Stimulated activated CD8-positive, alpha-beta memory T cell treated with anti-CD3 and anti-CD28 coated beads, Interleukin-12 subunit alpha, Interleukin-12 subunit beta, amount 100 ng/mL, for 24 hours (primary cell): ENCODE measurements around the gene DFFB.

Experiments used
- DNase-seq: peaks from one replicate; pipeline ENCODE4 v3.0.0-alpha.2; 2020; ENCODE audit errors: extremely low read depth

The DFFB gene

DNA sequence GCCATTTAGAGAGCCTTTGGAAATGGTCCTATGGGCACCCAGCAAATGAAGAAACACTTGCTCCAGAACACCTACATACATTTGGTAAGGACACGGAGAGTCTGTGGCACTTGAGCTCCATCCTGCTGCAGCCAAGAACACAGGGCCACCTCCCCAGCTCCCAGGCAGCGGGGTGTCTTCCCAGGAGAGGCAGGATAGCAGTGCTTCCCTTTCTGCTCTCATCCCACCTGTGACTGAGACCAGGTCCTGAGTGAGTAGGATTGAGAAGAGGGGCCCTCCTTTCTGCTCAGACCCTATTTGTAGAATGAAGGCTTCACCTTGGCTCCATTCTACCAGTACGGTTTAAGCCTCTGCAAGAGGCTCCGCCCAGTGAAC lies 38.7 kb downstream of the DFFB start:
- DNase-seq, result no peak

DNA sequence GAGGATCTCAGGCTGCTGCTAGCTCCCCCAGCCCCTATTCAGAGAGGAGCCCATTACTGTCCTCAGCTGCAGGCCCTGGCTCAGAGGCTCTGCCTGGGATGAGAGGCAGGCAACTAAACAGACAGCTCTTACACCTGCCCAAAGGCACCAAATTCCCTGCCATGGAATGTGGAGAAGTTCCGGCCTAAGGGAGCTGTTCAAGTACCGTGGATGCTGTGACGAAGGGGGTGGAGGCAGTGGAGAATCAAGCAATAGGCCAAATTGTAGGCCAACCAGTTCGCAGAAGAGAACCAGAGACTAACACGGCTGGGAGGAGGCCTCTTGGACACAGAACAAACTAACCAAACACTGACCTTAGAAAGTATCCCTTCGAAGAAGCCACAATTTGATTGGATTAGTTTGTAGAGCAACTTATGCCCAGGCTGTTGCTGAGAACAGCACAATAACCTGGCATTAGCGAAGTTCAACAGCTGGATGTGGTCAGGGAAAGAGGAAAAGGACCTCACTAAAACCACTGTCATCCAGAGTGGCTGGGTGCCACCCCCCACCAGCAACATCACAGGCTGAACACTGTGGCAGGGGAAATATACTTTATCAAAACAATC lies 39.2 kb downstream of the DFFB start:
- no peak for DNase-seq

DNA sequence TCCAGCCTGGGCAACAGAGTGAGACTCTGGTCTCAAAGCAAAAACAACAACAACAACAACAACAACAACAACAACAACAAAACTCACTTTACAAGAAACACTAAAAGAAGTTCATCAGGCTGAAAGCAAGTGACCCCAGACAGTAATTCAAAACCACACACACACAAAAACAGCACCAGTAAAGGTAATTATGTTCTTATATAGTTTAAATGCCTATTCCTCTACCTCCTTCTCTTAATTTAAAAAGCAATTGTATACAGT lies 41.1 kb downstream of the DFFB start:
- DNase-seq, result no peak

DNA sequence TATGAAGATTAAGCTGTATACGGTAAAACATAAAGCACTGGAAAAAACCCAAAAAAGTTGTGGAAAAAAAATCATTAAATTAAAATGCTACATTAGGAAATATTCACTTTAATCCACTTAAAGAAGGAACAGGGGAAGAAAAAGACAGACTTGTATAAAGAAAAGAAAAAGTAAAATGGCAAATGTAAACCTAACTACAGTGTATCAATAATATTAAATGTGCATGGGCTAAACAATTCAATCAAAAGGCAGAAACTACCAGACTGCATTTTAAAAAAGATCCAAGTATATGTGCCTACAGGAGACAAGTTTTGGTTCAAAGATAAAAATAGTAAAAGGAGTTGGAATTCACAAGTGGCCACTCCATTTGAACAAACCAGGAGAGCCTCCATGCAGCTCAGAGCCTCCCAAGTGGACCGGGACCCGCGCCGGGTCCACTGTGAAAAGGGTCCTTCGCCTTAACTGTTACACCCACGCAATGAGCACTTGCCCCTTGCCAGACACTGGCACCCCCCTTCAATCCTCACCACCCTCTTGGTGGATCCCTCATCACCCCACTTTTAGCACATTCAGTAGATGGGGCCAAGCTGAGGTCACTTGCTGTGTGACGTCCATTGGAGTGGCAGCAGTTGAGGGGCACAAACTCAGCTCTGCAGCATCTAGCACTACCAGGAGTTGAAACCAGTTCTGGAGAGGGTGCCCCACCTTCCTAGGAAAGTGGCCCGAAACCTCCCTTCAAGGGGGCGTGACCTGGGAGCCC lies 41.9 kb downstream of the DFFB start:
- DNase-seq, result no peak

DNA sequence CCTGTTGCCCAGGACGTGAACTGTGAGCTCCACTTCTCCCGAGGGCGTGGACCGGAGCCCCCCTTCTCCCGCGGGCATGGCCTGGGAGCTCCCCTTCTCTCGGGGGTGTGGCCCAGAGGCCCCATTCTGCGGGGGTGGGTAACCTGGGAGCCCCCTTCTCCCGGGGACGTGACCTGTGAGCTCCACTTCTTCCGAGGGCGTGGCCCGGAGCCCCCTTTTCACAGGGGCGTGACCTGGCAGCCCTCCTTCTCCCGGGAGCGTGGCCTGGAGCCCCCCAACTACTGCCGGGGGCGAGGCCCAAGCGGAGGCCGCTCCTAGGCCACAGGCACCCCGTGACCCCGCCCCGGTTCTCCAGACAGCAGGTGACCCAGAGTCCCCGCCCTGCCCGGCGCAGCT lies 42.5 kb downstream of the DFFB start:
- no peak for DNase-seq

DNA sequence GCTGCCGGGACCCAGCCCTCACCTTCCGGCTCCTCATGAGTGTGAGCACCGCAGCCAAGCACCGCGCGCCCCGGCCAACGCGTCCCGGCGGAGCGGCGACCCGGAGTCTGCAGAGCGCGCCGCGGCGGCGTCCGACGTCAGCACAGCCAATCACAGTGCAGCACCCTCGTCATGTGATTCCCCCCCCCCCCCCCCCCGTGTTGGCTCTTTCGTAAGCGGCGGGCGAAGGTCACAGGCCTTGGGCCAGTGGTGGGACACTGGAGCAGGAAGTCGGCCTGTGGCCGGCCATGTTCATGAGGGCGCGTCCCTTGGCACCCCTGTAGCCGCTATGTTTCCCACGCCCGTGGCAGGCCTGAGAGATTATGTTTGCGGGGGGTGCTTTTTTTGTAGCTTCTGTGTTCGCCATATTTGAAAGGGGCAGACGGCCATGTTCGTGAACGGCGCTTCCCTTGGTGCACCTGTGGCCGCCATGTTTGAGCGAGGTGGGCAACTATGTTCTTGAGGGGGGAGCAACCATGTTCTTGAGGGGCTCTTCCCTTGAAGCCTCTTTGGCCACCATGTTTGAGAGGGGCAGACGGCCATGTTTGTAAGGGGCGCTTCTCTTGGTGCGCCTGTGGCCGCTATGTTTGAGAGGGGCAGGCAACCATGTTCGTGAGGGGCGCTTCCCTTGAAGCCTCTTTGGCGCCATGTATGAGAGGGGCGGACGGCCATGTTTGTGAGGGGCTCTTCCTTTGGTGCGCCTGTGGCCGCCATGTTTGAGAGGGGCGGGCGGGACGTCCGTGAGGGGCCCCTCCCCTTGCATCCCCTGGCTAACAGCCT lies 43.1 kb downstream of the DFFB start, which contains the start of gene C1orf174:
TSS of gene C1orf174 (minus strand) at position 123 of the 819 bp plus-strand sequence. CDS start at position 37, 86 bp downstream.
- DNase-seq, result peak; percentile 80

DNA sequence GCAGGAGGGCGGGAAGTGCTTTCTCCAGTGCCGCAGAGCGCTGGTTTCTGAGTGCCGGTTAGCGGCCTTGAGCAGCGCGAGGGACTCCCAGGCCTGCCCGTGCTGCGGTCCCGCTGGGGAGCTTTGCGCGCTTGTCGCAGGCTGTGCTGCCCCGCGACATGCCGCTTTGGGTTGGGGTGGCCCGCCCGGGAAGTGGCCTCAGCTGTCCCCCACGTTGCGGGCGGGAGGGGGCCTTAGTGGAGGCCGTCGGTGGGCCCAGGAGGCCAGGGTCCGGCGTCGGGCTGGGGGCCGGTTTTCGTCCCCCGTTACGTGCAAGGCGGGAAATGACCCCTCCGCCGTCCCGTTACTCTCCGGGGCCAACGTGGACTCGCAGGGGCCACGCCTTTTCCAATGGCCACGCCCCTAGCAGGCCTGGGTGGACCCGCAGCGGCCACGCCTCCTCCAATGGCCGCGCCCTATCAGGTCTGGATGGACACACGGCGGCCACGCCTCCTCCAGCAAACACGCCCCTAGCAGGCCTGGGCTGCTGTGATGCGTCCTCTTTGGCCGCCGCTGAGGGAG lies 43.8 kb downstream of the DFFB start:
- peak; percentile 75 for DNase-seq

DNA sequence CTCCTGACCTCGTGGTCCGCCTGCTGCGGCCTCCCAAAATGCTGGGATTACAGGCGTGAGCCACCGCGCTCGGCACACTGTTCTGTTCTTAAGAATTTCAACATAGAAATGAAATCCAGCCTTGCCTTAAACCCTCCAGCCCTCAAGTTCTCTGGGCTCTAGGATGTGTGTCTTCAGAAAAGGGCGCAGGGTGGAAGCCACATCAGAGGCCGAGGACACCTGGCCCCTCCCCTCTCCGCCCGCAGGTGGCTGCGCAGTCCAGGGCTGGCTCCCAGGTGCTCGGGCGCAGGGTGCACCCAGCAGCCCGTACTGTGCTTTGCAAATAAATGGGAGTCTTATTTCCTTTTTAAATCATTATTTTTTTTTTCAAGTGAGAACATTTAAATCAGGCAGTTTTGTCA lies 44.8 kb downstream of the DFFB start:
- no peak for DNase-seq

DNA sequence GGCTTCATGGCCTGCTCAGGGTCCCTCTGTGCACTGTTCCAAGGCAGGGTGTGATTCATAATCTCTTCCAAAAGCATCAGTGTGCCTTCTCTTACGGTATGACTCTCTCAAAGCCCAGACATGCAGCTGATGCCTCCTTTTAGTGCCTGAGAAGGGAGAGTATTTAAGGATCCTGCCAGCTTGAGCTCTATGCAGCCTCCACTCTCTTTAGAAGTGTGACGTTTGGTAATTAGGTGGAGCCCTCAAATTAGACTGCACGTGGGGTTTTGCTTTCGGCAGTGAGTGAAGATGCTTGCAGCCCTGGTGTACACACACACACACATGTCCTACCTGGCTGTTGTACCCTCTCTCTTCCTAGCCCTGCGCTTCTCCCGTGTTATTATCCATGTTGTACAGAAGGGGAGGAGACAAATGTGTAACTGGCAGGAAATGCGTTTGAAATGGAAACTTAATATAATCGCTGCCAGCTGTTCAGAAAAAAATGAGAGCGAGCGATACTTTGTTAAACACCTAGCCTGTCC lies 45.4 kb downstream of the DFFB start:
- DNase-seq, result no peak

DNA sequence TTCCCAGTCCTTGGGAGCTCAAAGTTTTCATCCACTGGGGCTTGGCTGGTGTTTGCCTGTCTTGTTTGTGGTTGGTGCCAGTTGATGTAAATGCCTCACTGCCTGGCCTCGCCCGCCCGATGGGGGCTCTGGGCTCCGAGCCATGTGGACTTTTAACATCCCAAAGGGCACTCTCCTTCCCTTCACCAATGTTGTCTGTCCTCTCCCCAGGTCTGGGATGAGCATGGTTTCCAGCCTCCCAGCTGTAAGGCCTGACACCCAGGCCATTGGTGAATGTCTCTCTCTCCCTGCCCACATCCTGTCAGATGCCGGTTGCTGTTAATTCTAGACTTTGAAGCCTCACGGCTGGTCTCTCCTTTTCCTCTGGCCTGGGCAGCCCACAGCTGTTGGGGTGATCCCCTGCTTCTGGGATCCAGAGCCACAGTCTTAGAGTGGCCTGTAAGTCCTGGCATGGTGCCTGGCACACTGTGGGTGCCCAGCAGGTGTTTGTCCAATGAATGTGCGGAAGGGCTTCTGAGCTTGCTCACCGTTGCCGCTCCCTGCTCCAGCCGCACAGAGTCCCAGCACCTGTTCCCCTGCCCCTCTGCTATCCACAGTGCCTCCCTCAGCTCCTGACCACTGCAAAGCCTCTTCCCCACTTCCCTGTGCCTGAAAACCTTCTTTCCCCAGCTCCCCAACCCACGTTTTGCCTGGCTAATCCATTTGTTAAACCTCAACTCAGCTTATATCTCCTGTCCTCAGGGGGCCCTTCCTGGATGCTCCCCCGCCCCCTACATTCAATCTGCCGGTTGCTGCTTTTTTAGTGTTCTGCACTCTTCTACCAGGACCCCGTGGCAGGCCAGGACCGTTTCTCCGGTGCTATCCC lies 46.1 kb downstream of the DFFB start:
- no peak for DNase-seq

DNA sequence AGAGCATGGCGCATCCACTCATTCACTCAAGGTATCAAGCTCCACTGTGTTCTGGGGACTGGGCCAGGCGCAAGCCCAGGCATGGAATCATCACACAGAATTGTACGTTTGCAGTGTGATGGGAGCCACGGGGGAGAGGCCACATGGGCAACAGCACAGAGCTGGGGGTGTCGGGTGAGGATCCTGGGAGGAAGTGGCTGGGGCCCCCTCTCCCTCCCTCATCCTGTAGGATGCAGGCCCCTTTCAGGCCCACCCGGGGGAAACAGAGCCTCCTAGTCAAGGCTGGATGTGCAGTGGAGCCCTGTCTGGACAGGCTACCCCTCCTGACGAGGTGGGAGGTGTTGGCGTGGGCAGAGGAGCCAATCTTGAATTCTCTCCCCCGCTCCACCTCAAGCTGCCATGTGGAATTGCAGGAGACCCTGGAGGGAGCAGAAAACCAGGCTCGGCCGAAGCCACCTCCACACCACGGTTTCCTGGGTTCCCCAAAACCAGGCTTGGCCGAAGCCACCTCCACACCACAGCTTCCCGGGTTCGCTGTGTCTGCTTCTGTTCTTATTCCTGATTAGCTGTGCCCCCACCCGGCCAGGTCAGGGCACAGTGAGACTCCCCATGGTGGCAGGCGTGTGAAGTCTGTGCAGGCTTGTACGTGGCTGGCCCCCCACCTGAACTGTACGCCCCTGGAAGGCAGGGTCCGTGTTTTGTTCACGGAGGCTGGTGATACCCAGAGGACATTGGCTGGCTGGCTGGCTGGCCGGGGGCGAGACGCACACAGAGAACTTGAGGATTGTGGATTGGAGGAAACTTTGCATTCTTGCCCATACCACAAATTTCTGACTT lies 46.9 kb downstream of the DFFB start:
- no peak for DNase-seq

DNA sequence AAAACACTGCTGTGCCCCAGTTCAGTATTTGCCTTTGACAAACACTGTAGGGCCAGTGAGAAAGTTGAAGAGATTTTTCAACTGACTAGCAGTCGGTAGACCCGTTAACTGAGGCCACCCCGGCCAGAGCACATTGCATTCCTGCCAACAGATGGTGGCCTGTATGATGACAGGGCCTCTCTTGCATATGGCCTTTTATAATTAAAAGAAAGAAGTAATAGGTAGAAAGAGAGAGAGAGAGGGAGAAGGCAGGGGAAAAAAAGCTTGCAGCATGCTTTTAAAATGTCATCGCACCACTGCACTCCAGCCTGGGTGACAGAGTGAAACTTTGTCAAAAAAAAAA lies 47.5 kb downstream of the DFFB start:
- no peak for DNase-seq

DNA sequence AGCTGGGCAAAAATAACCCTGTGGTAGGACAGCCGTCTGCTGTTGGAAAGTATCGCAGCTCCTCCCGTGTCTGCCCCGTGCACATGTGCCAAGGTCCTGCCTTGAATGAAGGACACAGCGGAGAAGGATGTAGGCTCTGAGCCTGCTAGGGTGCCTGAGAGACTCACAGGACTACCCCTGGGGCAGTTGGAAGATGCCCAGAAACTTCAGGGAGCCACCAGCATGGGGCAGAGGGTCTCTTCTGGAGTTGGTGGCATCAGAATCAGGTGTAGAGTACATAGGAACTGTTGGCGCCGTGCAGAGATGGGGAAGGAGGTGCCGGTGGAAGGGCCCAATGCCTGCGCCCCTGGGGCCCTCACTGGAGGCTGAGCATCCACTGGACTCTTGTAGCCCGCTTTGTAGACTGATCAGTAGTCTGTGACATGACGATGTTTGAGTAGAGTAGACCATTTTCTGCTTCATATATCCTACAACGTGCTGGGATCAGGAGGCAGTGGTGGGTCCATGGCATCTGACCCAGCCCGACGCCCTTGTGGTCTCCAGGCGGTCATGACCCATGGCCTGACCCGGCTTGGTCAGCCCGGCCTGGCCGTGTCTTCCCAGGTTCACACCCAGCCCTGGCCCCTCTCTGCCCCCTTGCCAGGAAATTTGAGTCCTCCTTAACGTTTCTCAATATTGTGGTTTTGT lies 48.1 kb downstream of the DFFB start:
- no peak for DNase-seq

DNA sequence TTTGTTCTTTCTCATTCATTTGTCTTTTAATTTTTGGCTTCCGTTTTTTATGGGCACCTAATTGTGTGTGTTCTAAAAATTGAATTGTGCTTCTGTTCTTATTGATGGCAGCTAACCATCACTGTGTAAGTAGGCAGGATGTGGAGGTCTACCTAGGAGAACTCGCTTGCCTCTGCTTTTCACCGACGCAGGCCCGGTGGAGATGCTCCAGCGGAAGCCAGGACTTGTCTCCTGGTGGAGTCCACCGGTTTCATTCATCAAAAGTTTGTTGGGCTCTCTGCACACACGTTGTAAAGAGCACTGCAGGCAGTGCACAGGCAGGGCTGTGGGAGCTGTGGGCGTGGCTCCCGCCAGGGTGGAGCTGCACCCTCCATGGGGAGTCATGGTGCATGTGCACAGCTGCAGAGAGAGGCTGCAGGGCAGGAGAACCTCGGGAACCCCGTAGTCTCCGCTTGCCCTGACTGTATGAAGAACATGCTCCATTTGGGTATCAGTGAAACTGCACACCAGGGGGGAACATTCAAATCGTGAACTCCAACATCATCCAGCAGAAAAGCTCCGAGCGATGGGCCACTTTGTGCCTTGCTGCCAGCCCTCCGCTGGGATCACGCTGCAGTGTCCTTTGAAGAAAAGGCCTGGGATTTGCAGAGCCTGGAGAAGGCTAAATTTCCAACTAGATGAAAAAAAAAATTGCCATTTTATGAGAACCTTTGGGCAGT lies 48.8 kb downstream of the DFFB start:
- no peak for DNase-seq

DNA sequence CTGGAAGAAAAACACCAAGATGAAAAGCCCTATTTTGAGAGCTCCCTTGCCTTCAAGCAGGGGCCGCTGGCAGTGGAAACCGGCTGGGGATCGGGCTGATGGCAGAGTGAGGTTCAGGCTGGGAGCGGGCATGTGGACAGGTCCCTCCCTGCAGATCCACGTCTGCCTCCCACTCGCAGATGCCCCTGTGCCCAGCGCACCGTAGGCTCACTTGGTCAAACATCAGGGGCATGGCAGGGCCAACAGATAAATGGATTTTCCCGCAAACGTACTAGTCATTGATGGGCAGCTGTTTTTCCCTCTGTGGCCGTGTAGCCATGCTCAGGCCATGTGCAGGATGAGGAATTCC lies 49.4 kb downstream of the DFFB start:
- no peak for DNase-seq

DNA sequence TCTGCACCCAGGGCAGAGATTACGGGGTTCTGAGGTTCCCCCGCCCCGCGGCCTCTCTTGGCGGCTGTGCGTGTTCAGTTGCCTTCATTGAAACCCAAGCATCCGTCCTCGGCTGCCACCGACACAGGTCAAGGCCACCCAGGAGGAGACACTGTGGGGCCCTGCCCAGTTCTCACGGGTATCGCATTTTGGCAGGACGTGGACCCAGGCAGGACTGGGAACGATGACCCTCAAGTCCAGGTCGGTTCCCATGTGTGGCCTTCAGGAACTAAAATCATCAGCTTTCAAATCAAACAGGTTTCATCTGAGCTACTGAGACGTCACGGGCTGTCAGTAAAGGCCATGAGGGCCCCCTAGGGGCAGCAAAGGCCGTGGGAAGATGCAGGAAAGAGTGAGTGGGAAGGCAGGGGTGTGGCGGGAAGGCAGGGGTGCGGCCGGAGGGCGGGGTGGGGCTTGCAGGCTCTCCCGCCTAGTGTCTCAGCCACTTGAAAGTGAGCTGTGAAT lies 49.8 kb downstream of the DFFB start:
- DNase-seq, result no peak

DNA sequence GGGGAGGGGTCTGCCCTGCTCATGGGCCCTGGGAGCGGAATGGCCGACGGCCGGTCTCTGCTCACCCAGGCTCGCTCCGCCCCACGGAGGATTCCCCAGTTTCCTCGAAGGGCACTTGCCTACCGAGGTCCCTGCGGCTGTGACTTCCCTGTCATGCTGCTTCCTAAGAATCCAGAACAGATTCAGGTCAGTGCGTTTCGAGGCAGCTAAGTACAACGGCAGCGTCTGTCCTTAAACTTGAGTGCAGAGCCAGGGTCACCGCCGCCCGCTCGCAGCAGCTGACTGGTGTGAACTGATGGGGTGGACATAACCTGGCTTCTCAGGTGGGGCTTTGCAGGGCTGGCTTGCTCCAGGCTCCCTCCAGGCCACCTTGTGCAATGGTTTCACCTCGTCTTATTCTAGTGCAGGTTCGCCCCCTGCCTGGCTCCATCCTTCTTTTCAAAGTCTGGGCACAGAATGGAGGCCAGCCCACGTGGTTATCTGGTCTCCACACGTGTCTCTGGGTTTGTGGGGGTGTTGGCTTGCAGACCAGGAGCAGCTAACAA lies 50.4 kb downstream of the DFFB start:
- DNase-seq, result no peak

DNA sequence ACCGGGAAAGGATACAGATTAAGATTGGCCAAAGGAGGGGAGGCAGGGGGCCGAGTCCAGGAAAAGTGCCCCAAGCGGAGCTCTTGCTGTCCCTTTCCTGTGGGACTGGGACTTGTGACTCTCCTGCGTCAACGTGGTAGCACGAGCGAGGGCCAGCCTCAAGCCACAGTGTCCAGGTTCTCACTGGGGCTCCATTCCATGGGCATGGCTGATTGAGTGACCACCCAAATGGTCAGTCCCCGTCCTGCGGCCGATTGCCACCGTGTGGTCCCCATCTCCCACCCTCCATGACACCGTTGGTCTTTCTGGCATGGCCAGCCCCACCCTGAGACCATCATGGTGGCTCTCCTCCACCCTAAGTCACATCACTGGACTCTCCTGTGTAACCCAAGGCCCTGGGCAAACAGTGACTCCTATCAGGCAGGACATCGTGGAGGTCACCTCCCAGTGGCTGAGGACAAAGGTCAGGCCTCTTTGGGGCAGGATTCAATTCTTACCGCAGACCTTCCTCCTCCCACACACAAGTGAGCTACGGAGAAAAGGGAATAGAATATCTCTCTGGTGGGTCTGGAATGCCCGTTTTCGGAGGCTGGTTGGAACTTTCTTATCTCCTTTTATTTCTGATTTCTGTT lies 51.7 kb downstream of the DFFB start:
- DNase-seq, result no peak

DNA sequence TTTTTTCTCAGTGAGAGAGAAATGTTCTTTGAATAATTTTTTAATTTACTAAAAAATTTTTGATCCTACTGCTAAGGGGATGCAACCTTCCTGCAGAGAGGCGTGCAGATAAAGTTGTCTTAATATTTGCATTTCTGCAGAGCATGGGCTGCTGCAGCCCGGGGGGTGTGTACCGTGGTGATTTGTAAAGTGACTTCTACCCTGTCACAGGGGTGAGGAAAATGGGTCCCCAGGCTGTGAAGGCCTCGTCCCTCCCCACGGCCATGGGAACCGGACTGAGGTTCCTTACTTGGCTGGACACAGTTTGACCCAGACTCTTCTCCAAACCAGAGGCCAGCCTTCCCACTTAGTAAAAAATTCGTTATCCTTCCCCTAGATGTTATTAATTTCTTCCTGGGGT lies 52.3 kb downstream of the DFFB start:
- DNase-seq, result no peak
